HepG2 (cell line): ENCODE results near the gene SUSD3. TPM values are rescaled to one million over a fixed set of nuclear protein-coding genes. Genes with fewer than 3 reads are reported as not detected.

Source experiments
- CENPBD1 ChIP-seq: sonication (generic); formaldehyde crosslinking; IDR thresholded peaks from 2 replicates; pipeline ENCODE4 v1.8.0; 2022; ENCODE audit warnings: missing genetic modification reagents, low read depth, mild to moderate bottlenecking, borderline replicate concordance
- CHCHD3 ChIP-seq: sonication (generic); formaldehyde crosslinking; IDR thresholded peaks from 2 replicates; pipeline ENCODE4 v1.8.0; 2022; ENCODE audit warnings: mild to moderate bottlenecking, missing genetic modification reagents, moderate library complexity
- DRAP1 ChIP-seq: IDR thresholded peaks from 2 replicates; pipeline ENCODE4 v1.6.1; 2016; ENCODE audit warnings: missing genetic modification reagents, missing compliant biosample characterization
- GPN1 ChIP-seq: sonication (generic); formaldehyde crosslinking; IDR thresholded peaks from 2 replicates; pipeline ENCODE4 v1.5.1; 2020; ENCODE audit warnings: missing genetic modification reagents, borderline replicate concordance
- HINFP ChIP-seq: sonication (generic); formaldehyde crosslinking; IDR thresholded peaks from 2 replicates; pipeline ENCODE4 v1.4.0; 2020; ENCODE audit warnings: low read depth, mild to moderate bottlenecking, missing genetic modification reagents
- JUNB ChIP-seq: sonication (generic); formaldehyde crosslinking; IDR thresholded peaks from 2 replicates; pipeline ENCODE4 v1.8.0; 2022; ENCODE audit warnings: missing genetic modification reagents, mild to moderate bottlenecking, borderline replicate concordance
- MED13 ChIP-seq: sonication (generic); formaldehyde crosslinking; IDR thresholded peaks from 2 replicates; pipeline ENCODE4 v1.5.0; 2020; ENCODE audit warnings: missing genetic modification reagents
- MEIS1 ChIP-seq: sonication (generic); formaldehyde crosslinking; IDR thresholded peaks from 2 replicates; pipeline ENCODE4 v1.9.0; 2021; ENCODE audit warnings: mild to moderate bottlenecking, missing genetic modification reagents, moderate library complexity, borderline replicate concordance
- MLXIP ChIP-seq: sonication (generic); formaldehyde crosslinking; IDR thresholded peaks from 2 replicates; pipeline ENCODE4 v1.9.0; 2021; ENCODE audit warnings: missing genetic modification reagents, borderline replicate concordance
- NONO ChIP-seq, 2 experiments: fragments of 450-650 bp in 1 of 2; sonication (generic) in 1 of 2; formaldehyde crosslinking in 1 of 2; IDR thresholded peaks in 1 of 2; conservative IDR thresholded peaks in 1 of 2; 2 replicates each; pipeline versions ENCODE4 v1.6.1 to v1.8.0; 2017 to 2022; ENCODE audit warnings: mild to moderate bottlenecking in 1 of 2, missing genetic modification reagents in 1 of 2, moderate library complexity in 1 of 2
- RARA ChIP-seq: IDR thresholded peaks from 2 replicates; pipeline ENCODE4 v1.6.1; 2016; ENCODE audit warnings: missing genetic modification reagents, missing compliant biosample characterization
- SOX6 ChIP-seq, 2 experiments: fragments of 450-650 bp in 1 of 2; sonication (generic) in 1 of 2; formaldehyde crosslinking in 1 of 2; IDR thresholded peaks; 2 replicates each; pipeline versions ENCODE4 v1.4.0 to v1.6.1; 2017 to 2020; ENCODE audit warnings: antibody characterized with exemption in 1 of 2, mild to moderate bottlenecking in 1 of 2, missing genetic modification reagents in 1 of 2
- ZFY ChIP-seq: sonication (generic); formaldehyde crosslinking; IDR thresholded peaks from 2 replicates; pipeline ENCODE4 v1.4.0; 2020; ENCODE audit warnings: missing genetic modification reagents
- ZNF124 ChIP-seq: sonication (generic); formaldehyde crosslinking; IDR thresholded peaks from 2 replicates; pipeline ENCODE4 v1.4.0; 2020; ENCODE audit warnings: missing genetic modification reagents
- ZNF205 ChIP-seq: IDR thresholded peaks from 2 replicates; pipeline ENCODE4 v1.6.1; 2018; ENCODE audit warnings: missing biosample characterization, missing genetic modification reagents
- ZNF672 ChIP-seq: sonication (generic); formaldehyde crosslinking; IDR thresholded peaks from 2 replicates; pipeline ENCODE4 v1.8.1; 2022; ENCODE audit warnings: missing genetic modification reagents
- polyA plus RNA-seq, 8 experiments: library from polyadenylated mRNA; depleted of rRNA in 3 of 8; stranded (reverse) in 7 of 8; unstranded in 1 of 8; fragments of >200 nt; fragmentation: Illumina TruSeq in 4 of 8; extraction: Trizol in 4 of 8; gene quantifications; 2 replicates each; pipeline versions ENCODE4 v1.2.1 to v1.2.3, GENCODE V29; 2011 to 2016; ENCODE audit warnings: low read depth in 4 of 8, missing spikeins in 1 of 8, mixed read lengths in 1 of 8; ENCODE audit not compliant: insufficient read depth in 1 of 8
- total RNA-seq, 5 experiments: library from RNA; depleted of rRNA; stranded (reverse); fragments of >200 nt; fragmentation: Illumina TruSeq; extraction: Trizol; gene quantifications; 2 replicates each; pipeline ENCODE4 v1.2.3, GENCODE V29; 2016; ENCODE audit warnings: low read depth in 1 of 5
- TF ChIP-seq, protein P1 (sequence below): sonication (generic); formaldehyde crosslinking; IDR thresholded peaks from 2 replicates; pipeline ENCODE4 v1.4.0; 2020; ENCODE audit warnings: mild to moderate bottlenecking, missing genetic modification reagents
- TF ChIP-seq, protein P2 (sequence below): IDR thresholded peaks from 2 replicates; pipeline ENCODE4 v1.6.1; 2012; ENCODE audit warnings: inconsistent platforms
- TF ChIP-seq, protein P3 (sequence below): sonication (generic); formaldehyde crosslinking; IDR thresholded peaks from 2 replicates; pipeline ENCODE4 v1.5.0; 2020; ENCODE audit warnings: missing genetic modification reagents

Gene SUSD3
- total and polyA plus RNA-seq, 2 of the 13 experiments (the other 11 are each of a cell fraction or from before 2014, with no cell fraction given): 7.0 to 9.1 TPM

DNA sequence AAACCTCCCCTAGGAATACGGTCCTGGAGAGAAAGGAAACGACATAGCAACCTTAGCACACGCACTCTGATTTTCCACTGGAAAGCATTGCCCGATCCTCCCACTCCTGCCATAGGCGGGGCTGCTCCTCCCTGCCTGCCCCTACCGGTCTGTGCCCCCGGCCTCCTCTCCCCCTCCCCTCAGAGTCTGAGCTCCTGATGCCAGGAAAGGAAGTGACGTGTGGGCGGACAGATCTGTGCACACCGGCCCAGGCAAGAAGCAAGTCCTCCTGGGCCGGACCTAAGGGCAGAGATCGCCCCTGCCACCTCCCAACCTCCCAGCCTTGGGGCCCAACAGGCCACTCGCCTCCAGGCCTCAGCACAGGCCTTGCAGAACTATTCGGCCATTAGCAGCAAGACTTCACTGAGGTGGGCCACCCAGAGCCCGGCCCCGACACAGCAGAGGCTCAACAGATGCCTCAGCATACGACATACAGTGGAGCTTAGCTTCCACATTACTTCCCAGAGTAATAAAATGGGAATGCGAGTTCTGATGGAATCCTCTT lies 68.4 kb downstream of the SUSD3 start (continued):
- TF ChIP-seq HINFP: no peak
- TF ChIP-seq, protein P1, sequence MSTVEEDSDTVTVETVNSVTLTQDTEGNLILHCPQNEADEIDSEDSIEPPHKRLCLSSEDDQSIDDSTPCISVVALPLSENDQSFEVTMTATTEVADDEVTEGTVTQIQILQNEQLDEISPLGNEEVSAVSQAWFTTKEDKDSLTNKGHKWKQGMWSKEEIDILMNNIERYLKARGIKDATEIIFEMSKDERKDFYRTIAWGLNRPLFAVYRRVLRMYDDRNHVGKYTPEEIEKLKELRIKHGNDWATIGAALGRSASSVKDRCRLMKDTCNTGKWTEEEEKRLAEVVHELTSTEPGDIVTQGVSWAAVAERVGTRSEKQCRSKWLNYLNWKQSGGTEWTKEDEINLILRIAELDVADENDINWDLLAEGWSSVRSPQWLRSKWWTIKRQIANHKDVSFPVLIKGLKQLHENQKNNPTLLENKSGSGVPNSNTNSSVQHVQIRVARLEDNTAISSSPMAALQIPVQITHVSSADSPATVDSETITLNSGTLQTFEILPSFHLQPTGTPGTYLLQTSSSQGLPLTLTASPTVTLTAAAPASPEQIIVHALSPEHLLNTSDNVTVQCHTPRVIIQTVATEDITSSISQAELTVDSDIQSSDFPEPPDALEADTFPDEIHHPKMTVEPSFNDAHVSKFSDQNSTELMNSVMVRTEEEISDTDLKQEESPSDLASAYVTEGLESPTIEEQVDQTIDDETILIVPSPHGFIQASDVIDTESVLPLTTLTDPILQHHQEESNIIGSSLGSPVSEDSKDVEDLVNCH (CRISPR knock-in tag): no peak
- TF ChIP-seq ZNF124 (CRISPR knock-in tag): no peak
- TF ChIP-seq ZFY (CRISPR knock-in tag): peak; percentile 85
- TF ChIP-seq, protein P2, sequence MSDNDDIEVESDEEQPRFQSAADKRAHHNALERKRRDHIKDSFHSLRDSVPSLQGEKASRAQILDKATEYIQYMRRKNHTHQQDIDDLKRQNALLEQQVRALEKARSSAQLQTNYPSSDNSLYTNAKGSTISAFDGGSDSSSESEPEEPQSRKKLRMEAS: peak; percentile 70
- TF ChIP-seq CHCHD3: no peak
- no peak for TF ChIP-seq MED13 (CRISPR knock-in tag)
- TF ChIP-seq ZNF672 (CRISPR knock-in tag): no peak
- no peak for TF ChIP-seq ZNF205 (CRISPR knock-in tag)
- TF ChIP-seq, protein P3, sequence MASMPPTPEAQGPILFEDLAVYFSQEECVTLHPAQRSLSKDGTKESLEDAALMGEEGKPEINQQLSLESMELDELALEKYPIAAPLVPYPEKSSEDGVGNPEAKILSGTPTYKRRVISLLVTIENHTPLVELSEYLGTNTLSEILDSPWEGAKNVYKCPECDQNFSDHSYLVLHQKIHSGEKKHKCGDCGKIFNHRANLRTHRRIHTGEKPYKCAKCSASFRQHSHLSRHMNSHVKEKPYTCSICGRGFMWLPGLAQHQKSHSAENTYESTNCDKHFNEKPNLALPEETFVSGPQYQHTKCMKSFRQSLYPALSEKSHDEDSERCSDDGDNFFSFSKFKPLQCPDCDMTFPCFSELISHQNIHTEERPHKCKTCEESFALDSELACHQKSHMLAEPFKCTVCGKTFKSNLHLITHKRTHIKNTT (CRISPR knock-in tag): no peak
- TF ChIP-seq DRAP1 (CRISPR knock-in tag): no peak
- no peak for TF ChIP-seq SOX6 (IDR thresholded peaks at IDR 0.05)
- TF ChIP-seq SOX6 (CRISPR knock-in tag; IDR thresholded peaks at IDR 0.05): peak; percentile 27; the same call in 1 of the 2 replicates
- TF ChIP-seq NONO (IDR thresholded peaks at IDR 0.05): no peak
- TF ChIP-seq NONO (CRISPR knock-in tag; conservative IDR thresholded peaks at IDR 0.05): peak; percentile 83; the same call in 1 of the 2 replicates
- TF ChIP-seq CENPBD1 (CRISPR knock-in tag): no peak
- no peak; the same call in 1 of the 2 replicates for TF ChIP-seq MEIS1
- TF ChIP-seq JUNB (CRISPR knock-in tag): no peak
- TF ChIP-seq MLXIP (CRISPR knock-in tag): no peak
- no peak for TF ChIP-seq GPN1 (CRISPR knock-in tag)
- TF ChIP-seq RARA: 0 out of 2 replicates have a peak, but pooled peaks have one; percentile 19
